IMR-90 (cell line): Measurements from ENCODE around the gene PKP4. TPM values are rescaled to one million over a fixed set of nuclear protein-coding genes. Genes with fewer than 3 reads are reported as not detected.

Source experiments
- ATAC-seq: fragments of 200-7000 bp; cut with Tn5 transposase; 2 replicates; pipeline ENCODE4 v1.9.1; 2020; ENCODE audit warnings: low read depth, mild to moderate bottlenecking, moderate library complexity
- BruUV-seq: library from RNA; stranded (reverse); fragments of 400-500 nt; replicated peaks from 2 replicates; lab custom pipeline; 2021; lab: Mats Ljungman, UMichigan
- CTCF ChIA-PET: fragments of 300-600 bp; formaldehyde crosslinking; extraction: SDS; loops from one replicate; lab custom pipeline; 2021; ENCODE audit warnings: antibody characterized with exemption; lab: Yijun Ruan, JAX
- POLR2A ChIA-PET: fragments of 300-600 bp; sonication (Branson Sonifier 250); formaldehyde crosslinking; loops from one replicate; lab custom pipeline; 2022; ENCODE audit warnings: antibody characterized with exemption; ENCODE audit not compliant: unreplicated experiment; lab: Charles Lee
- DNase-seq: peaks from one replicate; pipeline ENCODE4 v3.0.0; 2013
- H2AFZ ChIP-seq: replicated peaks from 2 replicates; pipeline ENCODE3; 2013; ENCODE audit warnings: low read length, mild to moderate bottlenecking; ENCODE audit not compliant: poor library complexity
- H2AK5ac ChIP-seq: 2 replicates; pipeline ENCODE4 v1.6.1; 2013; ENCODE audit warnings: low read depth, low read length, inconsistent platforms
- H2AK9ac ChIP-seq: replicated peaks from 2 replicates; pipeline ENCODE3; 2013; ENCODE audit warnings: mild to moderate bottlenecking, low read depth, low read length, moderate library complexity; ENCODE audit not compliant: poor library complexity
- H2BK120ac ChIP-seq: 2 replicates; pipeline ENCODE4 v1.6.1; 2013; ENCODE audit warnings: low read depth, low read length, inconsistent platforms
- H2BK15ac ChIP-seq: 3 replicates; pipeline ENCODE4 v1.6.1; 2013; ENCODE audit warnings: low read depth, low read length, inconsistent platforms
- H2BK20ac ChIP-seq: 2 replicates; pipeline ENCODE4 v1.6.1; 2013; ENCODE audit warnings: low read depth, mild to moderate bottlenecking, inconsistent platforms, low read length, moderate library complexity
- H2BK5ac ChIP-seq: 2 replicates; pipeline ENCODE4 v1.6.1; 2013; ENCODE audit warnings: mild to moderate bottlenecking, low read depth, low read length, inconsistent platforms; ENCODE audit not compliant: poor library complexity, severe bottlenecking
- H3K14ac ChIP-seq: replicated peaks from 2 replicates; pipeline ENCODE4 v1.6.1; 2013; ENCODE audit warnings: low read depth, low read length, inconsistent platforms
- H3K18ac ChIP-seq: 2 replicates; pipeline ENCODE4 v1.6.1; 2013; ENCODE audit warnings: low read depth, low read length, control low read depth
- H3K23ac ChIP-seq: 2 replicates; pipeline ENCODE4 v1.6.1; 2013; ENCODE audit warnings: low read depth, low read length, inconsistent platforms
- H3K27ac ChIP-seq: 2 replicates; pipeline ENCODE4 v1.5.1; 2013; ENCODE audit warnings: mild to moderate bottlenecking, control low read depth, low read length; ENCODE audit not compliant: insufficient read depth
- H3K27me3 ChIP-seq: 2 replicates; pipeline ENCODE4 v1.6.1; 2013; ENCODE audit warnings: low read length; ENCODE audit not compliant: control insufficient read depth, insufficient read depth
- H3K36me3 ChIP-seq: 2 replicates; pipeline ENCODE4 v1.6.1; 2013; ENCODE audit warnings: low read length, mixed read lengths; ENCODE audit not compliant: control insufficient read depth, insufficient read depth
- H3K4ac ChIP-seq: 2 replicates; pipeline ENCODE4 v1.6.1; 2013; ENCODE audit warnings: low read depth, low read length, inconsistent platforms
- H3K4me1 ChIP-seq: 2 replicates; pipeline ENCODE4 v1.6.1; 2013; ENCODE audit warnings: low read length, mixed read lengths; ENCODE audit not compliant: control insufficient read depth, insufficient read depth
- H3K4me2 ChIP-seq: 2 replicates; pipeline ENCODE4 v1.6.1; 2013; ENCODE audit warnings: low read depth, mild to moderate bottlenecking, control low read depth, low read length, moderate library complexity
- H3K4me3 ChIP-seq: 2 replicates; pipeline ENCODE4 v1.5.1; 2013; ENCODE audit warnings: low read depth, mild to moderate bottlenecking, control low read depth, low read length, moderate library complexity; ENCODE audit not compliant: insufficient read depth
- H3K56ac ChIP-seq: 2 replicates; pipeline ENCODE4 v1.6.1; 2013; ENCODE audit warnings: low read length, inconsistent platforms; ENCODE audit not compliant: insufficient read depth; ENCODE audit errors: extremely low read depth
- H3K79me1 ChIP-seq, 2 experiments: 2 replicates each; pipeline ENCODE4 v1.6.1; 2013; ENCODE audit warnings: low read length in 2 of 2, inconsistent platforms in 1 of 2, low read depth in 1 of 2
- H3K9ac ChIP-seq: 2 replicates; pipeline ENCODE4 v1.6.1; 2013; ENCODE audit warnings: low read depth, low read length, control low read depth
- H3K9me1 ChIP-seq: 2 replicates; pipeline ENCODE4 v1.6.1; 2013; ENCODE audit warnings: low read length, inconsistent platforms; ENCODE audit not compliant: insufficient read depth
- H3K9me3 ChIP-seq: 2 replicates; pipeline ENCODE4 v1.6.1; 2013; ENCODE audit warnings: low read length; ENCODE audit not compliant: control insufficient read depth, insufficient read depth
- H4K20me1 ChIP-seq: 2 replicates; pipeline ENCODE4 v1.6.1; 2013; ENCODE audit warnings: low read length, inconsistent platforms; ENCODE audit not compliant: insufficient read depth
- H4K5ac ChIP-seq: 2 replicates; pipeline ENCODE4 v1.6.1; 2013; ENCODE audit warnings: mild to moderate bottlenecking, low read depth, low read length, control low read depth
- H4K8ac ChIP-seq, 2 experiments: 2 replicates each; pipeline ENCODE4 v1.6.1; 2013; ENCODE audit warnings: low read depth in 2 of 2, low read length in 2 of 2, control low read depth in 1 of 2, inconsistent platforms in 1 of 2
- H4K91ac ChIP-seq: 2 replicates; pipeline ENCODE4 v1.6.1; 2013; ENCODE audit warnings: low read depth, low read length, inconsistent platforms; ENCODE audit not compliant: insufficient read depth
- CHD1 ChIP-seq: IDR thresholded peaks from 2 replicates; pipeline ENCODE4 v1.6.1; 2012; ENCODE audit warnings: low read depth, low read length, improper control_type of control experiment
- MAFK ChIP-seq: IDR thresholded peaks from 2 replicates; pipeline ENCODE4 v1.6.1; 2012; ENCODE audit warnings: low read depth, low read length, improper control_type of control experiment
- MAZ ChIP-seq: IDR thresholded peaks from 2 replicates; pipeline ENCODE4 v1.6.1; 2012; ENCODE audit warnings: low read depth, mild to moderate bottlenecking, low read length, improper control_type of control experiment, moderate library complexity, borderline replicate concordance
- MXI1 ChIP-seq: IDR thresholded peaks from 2 replicates; pipeline ENCODE4 v1.6.1; 2012; ENCODE audit warnings: low read depth, mild to moderate bottlenecking, low read length, moderate library complexity, borderline replicate concordance
- POLR2A ChIP-seq: IDR thresholded peaks from 2 replicates; pipeline ENCODE4 v1.6.1; 2012; ENCODE audit warnings: mild to moderate bottlenecking, low read depth, low read length
- USF2 ChIP-seq: fragments of 150-350 bp; IDR thresholded peaks from 2 replicates; pipeline ENCODE4 v1.6.1; 2017; ENCODE audit warnings: mild to moderate bottlenecking, antibody characterized with exemption, low read length, low read depth
- dilution Hi-C: fragments of 300-500 bp; cut with HindIII; formaldehyde crosslinking; loops from one replicate; pipeline ENCODE4 v1.14.3; 2018; ENCODE audit warnings: low sequenced_read_pairs; ENCODE audit not compliant: unreplicated experiment
- in situ Hi-C: fragments of 300-500 bp; cut with MboI; formaldehyde crosslinking; loops from 3 replicates; pipeline ENCODE4 v1.14.3; 2019; ENCODE audit warnings: low sequenced_read_pairs, inconsistent platforms, mixed read lengths
- intact Hi-C: fragments of 100-400 bp; cut with micrococcal nuclease; formaldehyde crosslinking; loops from 2 replicates; pipeline ENCODE4 v1.10.0; 2022
- polyA plus RNA-seq, 3 experiments: library from polyadenylated mRNA; depleted of rRNA; stranded (reverse); fragments of >200 nt; gene quantifications; 2 replicates each; pipeline ENCODE4 v1.2.3, GENCODE V29; 2012; ENCODE audit warnings: low replicate concordance in 1 of 3
- total RNA-seq: library from RNA; depleted of rRNA; stranded (reverse); fragments of >200 nt; gene quantifications from 2 replicates; pipeline ENCODE4 v1.2.3, GENCODE V29; 2012
- TF ChIP-seq, protein P1 (sequence below): fragments of 150-350 bp; IDR thresholded peaks from 2 replicates; pipeline ENCODE4 v1.6.1; 2016; ENCODE audit warnings: low read depth, mild to moderate bottlenecking, low read length, moderate library complexity, borderline replicate concordance

PKP4 gene
- total and polyA plus RNA-seq, 2 of the 4 experiments (the other 2 are of a cell fraction) = 20.1 to 37.8 TPM

DNA sequence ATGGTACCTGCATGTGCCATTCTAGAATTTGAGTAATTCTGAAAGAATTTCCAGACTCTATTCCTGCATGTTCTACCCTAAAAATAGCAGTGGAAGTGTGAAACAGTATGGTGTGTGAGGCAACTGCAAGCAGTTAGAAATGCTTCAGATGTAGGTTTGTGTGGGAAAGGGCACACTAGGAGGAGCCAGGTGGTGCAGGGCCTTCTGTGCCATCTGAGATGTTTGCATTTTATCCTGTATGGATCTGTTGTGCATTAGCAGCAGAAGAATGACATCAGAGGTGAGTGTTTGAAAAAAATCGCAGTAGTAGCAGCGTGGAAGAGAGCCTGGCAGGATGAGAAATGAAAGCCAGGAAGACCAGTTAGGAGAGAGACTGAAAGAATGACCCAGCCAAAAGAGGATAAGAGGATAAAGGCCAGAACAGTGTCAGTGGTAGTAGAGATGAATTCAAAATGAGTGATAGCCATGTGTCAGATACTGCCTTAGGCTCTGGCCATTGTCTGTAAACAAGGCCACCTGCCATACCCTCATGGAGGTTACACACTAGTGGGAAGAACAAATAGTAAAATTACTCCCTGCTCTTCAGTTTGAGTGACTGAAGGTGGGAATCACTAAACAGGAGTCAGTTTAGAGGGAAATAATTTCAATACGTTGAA lies 142.2 kb downstream of the PKP4 start (continued):
- TF ChIP-seq, protein P1, sequence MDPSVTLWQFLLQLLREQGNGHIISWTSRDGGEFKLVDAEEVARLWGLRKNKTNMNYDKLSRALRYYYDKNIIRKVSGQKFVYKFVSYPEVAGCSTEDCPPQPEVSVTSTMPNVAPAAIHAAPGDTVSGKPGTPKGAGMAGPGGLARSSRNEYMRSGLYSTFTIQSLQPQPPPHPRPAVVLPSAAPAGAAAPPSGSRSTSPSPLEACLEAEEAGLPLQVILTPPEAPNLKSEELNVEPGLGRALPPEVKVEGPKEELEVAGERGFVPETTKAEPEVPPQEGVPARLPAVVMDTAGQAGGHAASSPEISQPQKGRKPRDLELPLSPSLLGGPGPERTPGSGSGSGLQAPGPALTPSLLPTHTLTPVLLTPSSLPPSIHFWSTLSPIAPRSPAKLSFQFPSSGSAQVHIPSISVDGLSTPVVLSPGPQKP = no peak

DNA sequence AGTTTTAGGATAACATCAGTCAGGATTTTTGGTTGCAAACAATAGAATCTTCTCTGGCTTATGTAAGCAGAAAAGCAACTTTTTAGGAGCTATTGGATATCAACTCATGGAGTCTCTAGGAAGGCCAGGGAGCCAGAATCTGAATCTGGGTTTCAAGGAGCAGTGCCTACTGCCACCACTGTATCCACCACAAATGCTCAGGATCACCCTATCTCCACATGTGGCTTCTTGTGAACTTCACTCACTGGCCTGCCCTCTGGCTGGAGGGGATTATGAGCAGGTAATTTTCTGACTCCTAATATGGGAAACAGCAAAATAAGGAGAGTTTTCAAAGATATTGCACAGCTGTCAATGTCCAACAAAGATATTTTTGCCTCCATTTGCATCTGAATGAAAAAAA lies 142.9 kb downstream of the PKP4 start:
- Histone ChIP-seq H2BK20ac (peak overlapping the region; percentile 30; the same call in 1 of the 2 replicates), H3K14ac (peak overlapping the region; percentile 8), H3K4me3 (no peak overlapping the region), H4K5ac (0 out of 2 replicates have a peak overlapping the region, but pooled peaks have one; percentile 1), H3K4me1 (peaks cover 8% of the 10 kb centered on the region), H3K9me1 (peaks cover 9% of the 10 kb centered on the region; the same call in 1 of the 2 replicates), H3K36me3 (peaks cover 1% of the 10 kb centered on the region; the same call in 1 of the 2 replicates), H4K91ac (no peak overlapping the region; the same call in 1 of the 2 replicates), H3K4me2 (no peak overlapping the region), H3K27me3 (no peaks in the 10 kb centered on the region), H3K9me3 (no peaks in the 10 kb centered on the region), H2AK5ac (peak overlapping the region; percentile 26; the same call in 1 of the 2 replicates), H3K23ac (no peak overlapping the region), H3K79me1 (peaks cover 4 to 13% of the 10 kb centered on the region in 2 experiments; a peak in 3 of 4 replicates), H3K18ac (peak overlapping the region; percentile 17), H3K27ac (peak overlapping the region; percentile 74), H3K56ac (no peak overlapping the region), H2BK15ac (no peak overlapping the region), H2BK5ac (peak overlapping the region; percentile 44), H3K9ac (no peak overlapping the region), H4K20me1 (no peaks in the 10 kb centered on the region), H2AK9ac (no peak overlapping the region), H4K8ac (peak overlapping the region; percentile 9 to 61; a peak in 2 of 4 replicates), H3K4ac (peak overlapping the region; percentile 10; the same call in 1 of the 2 replicates), H2BK120ac (peak overlapping the region; percentile 36), H2AFZ (no peak overlapping the region)
- no peak for TF ChIP-seq MAZ
- TF ChIP-seq MXI1 = no peak
- no peak for TF ChIP-seq CHD1
- no peak for TF ChIP-seq POLR2A
- no peak for TF ChIP-seq USF2
- TF ChIP-seq MAFK = no peak
- dilution Hi-C loops (no loop called here), intact Hi-C loops (loop anchor here (5.0 kb wide), 2 partner anchors 142 to 187 kb away; partner anchors contain the start of genes CCDC148 and PKP4), in situ Hi-C loops (no loop called here)
- no peak for DNase-seq
- ChIA-PET CTCF (interaction anchor here (0.6 kb wide), 1 partner anchor 138 kb away, joined by 4 read pairs; no protein-coding TSS in a partner anchor), POLR2A (no interaction called here)
- peak; percentile 24; the same call in 1 of the 2 replicates for ATAC-seq
- no TSS peak for BruUV-seq
